Measurements from ENCODE around the gene GAL. TPM values are rescaled to one million over a fixed set of nuclear protein-coding genes. Genes with fewer than 3 reads are reported as not detected.

GAL gene
- total RNA-seq, 1 donor from 2014 or later: 3.4 TPM

DNA sequence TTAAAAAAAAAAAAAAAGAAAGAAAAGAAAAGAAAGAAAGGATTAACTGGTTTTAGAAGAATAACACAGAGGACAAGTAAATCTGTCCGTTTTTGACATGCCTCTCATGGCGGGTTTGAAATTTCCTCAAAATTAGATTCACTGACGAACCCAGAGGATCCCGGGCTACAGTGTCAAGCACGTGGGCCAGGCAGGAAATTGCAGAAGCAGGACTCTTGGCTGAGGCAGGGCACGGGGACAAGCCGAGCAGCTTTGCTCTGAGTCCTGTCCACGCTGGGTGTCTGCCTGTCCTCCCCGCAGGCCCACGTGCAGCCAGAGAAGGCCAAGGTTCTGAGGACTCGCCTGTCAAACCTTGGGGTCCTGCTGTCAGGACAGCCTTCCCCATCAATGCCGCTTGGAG, 24.7 kb downstream of the GAL start:
- Mint-ChIP-seq H3K27me3 (peaks cover 23% of the 10 kb centered on the region), H3K9me3 (no peaks in the 10 kb centered on the region), H3K36me3 (no peaks in the 10 kb centered on the region), H3K4me1 (ENCODE audit: unreplicated experiment) (peaks cover 21% of the 10 kb centered on the region), H3K27ac (no peak overlapping the region), H3K4me3 (no peak overlapping the region)
- no peak for DNase-seq (ENCODE audit: extremely low spot score, unreplicated experiment)
- TF ChIP-seq, protein P1, sequence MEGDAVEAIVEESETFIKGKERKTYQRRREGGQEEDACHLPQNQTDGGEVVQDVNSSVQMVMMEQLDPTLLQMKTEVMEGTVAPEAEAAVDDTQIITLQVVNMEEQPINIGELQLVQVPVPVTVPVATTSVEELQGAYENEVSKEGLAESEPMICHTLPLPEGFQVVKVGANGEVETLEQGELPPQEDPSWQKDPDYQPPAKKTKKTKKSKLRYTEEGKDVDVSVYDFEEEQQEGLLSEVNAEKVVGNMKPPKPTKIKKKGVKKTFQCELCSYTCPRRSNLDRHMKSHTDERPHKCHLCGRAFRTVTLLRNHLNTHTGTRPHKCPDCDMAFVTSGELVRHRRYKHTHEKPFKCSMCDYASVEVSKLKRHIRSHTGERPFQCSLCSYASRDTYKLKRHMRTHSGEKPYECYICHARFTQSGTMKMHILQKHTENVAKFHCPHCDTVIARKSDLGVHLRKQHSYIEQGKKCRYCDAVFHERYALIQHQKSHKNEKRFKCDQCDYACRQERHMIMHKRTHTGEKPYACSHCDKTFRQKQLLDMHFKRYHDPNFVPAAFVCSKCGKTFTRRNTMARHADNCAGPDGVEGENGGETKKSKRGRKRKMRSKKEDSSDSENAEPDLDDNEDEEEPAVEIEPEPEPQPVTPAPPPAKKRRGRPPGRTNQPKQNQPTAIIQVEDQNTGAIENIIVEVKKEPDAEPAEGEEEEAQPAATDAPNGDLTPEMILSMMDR (conservative IDR thresholded peaks at IDR 0.05): no peak

DNA sequence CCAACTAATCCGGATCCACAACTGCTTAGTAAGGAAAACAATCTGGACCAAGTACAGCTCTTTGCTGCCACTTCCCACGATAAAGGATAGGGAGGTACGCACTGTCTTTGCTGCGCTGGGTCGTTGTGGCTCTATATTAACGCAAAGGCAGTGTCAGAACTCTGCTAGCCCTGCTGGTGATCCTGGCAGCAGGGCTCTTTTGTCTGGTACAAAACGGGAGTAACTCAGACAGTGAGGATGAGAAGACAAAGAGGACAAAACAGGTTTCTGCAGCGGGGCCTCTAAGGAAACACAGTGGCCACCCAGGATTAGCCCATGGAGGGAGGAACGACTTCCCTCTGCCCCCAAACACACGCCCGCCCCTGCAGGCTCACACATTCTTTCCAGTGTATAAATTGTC, 26.1 kb downstream of the GAL start:
- Mint-ChIP-seq H3K36me3 (no peaks in the 10 kb centered on the region), H3K4me3 (no peak overlapping the region), H3K27me3 (peaks cover 15% of the 10 kb centered on the region), H3K9me3 (no peaks in the 10 kb centered on the region), H3K27ac (no peak overlapping the region), H3K4me1 (ENCODE audit: unreplicated experiment) (peaks cover 19% of the 10 kb centered on the region)
- DNase-seq (ENCODE audit: extremely low spot score, unreplicated experiment): no peak
- TF ChIP-seq, protein P1 (conservative IDR thresholded peaks at IDR 0.05): no peak

- Mint-ChIP-seq H3K4me3 (no peak overlapping the region), H3K4me1 (ENCODE audit: unreplicated experiment) (peaks cover 19% of the 10 kb centered on the region), H3K27ac (no peak overlapping the region), H3K36me3 (no peaks in the 10 kb centered on the region), H3K27me3 (peaks cover 12% of the 10 kb centered on the region), H3K9me3 (no peaks in the 10 kb centered on the region)
- TF ChIP-seq, protein P1 (conservative IDR thresholded peaks at IDR 0.05): no peak
- DNase-seq (ENCODE audit: extremely low spot score, unreplicated experiment): no peak
Measured at GRCh38 chr11:68711114-68711513, 26.8 kb downstream of the GAL start.

GRCh38 chr11:68714060-68714856, 29.9 kb downstream of the GAL start:
- peaks cover 7% of the 10 kb centered on the region for H3K27me3 Mint-ChIP-seq
- H3K4me1 Mint-ChIP-seq (ENCODE audit: unreplicated experiment): peaks cover 6% of the 10 kb centered on the region
- no peak for DNase-seq (ENCODE audit: extremely low spot score, unreplicated experiment)
- no peaks in the 10 kb centered on the region for H3K36me3 Mint-ChIP-seq
- TF ChIP-seq, protein P1 (conservative IDR thresholded peaks at IDR 0.05): no peak
- no peak overlapping the region for H3K4me3 Mint-ChIP-seq
- peaks cover 5% of the 10 kb centered on the region for H3K9me3 Mint-ChIP-seq
- no peak overlapping the region for H3K27ac Mint-ChIP-seq

GRCh38 chr11:68715456-68716122, 31.2 kb downstream of the GAL start:
- no peak overlapping the region for H3K4me3 Mint-ChIP-seq
- H3K4me1 Mint-ChIP-seq (ENCODE audit: unreplicated experiment): peaks cover 6% of the 10 kb centered on the region
- peaks cover 7% of the 10 kb centered on the region for H3K27me3 Mint-ChIP-seq
- TF ChIP-seq, protein P1 (conservative IDR thresholded peaks at IDR 0.05): no peak
- DNase-seq (ENCODE audit: extremely low spot score, unreplicated experiment): no peak
- peaks cover 17% of the 10 kb centered on the region for H3K9me3 Mint-ChIP-seq
- no peaks in the 10 kb centered on the region for H3K36me3 Mint-ChIP-seq
- H3K27ac Mint-ChIP-seq: no peak overlapping the region

Data from type B pancreatic cell (in vitro differentiated cells).